HFF-Myc (cell line): ENCODE results near the gene ADAMTS13.

ENCODE experiments used
- DNase-seq: peaks from one replicate; pipeline ENCODE4 v3.0.0-alpha.2; 2011; ENCODE audit warnings: low read depth; ENCODE audit errors: extremely low read depth
- H3K4me3 ChIP-seq: replicated peaks from 2 replicates; pipeline ENCODE4 v1.5.1; 2011; ENCODE audit warnings: low read depth, mild to moderate bottlenecking, control low read depth, low read length
- CTCF ChIP-seq: IDR thresholded peaks from 2 replicates; pipeline ENCODE4 v1.5.1; 2012; ENCODE audit warnings: mild to moderate bottlenecking, low read depth, low read length, control low read depth; ENCODE audit errors: missing control alignments

ADAMTS13 gene

GRCh38 chr9:133499132-133499891, 77.1 kb downstream of the ADAMTS13 start:
- DNase-seq = no peak
- no peak overlapping the region for H3K4me3 ChIP-seq
- TF ChIP-seq CTCF = no peak

GRCh38 chr9:133499892-133500270, 77.7 kb downstream of the ADAMTS13 start:
- no peak overlapping the region for H3K4me3 ChIP-seq
- DNase-seq = no peak
- TF ChIP-seq CTCF = no peak

GRCh38 chr9:133502112-133502511, 79.9 kb downstream of the ADAMTS13 start:
- H3K4me3 ChIP-seq = no peak overlapping the region
- DNase-seq = no peak

GRCh38 chr9:133505186-133505830, 83.1 kb downstream of the ADAMTS13 start:
- no peak for DNase-seq
- no peak for TF ChIP-seq CTCF
- no peak overlapping the region for H3K4me3 ChIP-seq

More at GRCh38 chr9:133502112-133502511, 79.9 kb downstream of the ADAMTS13 start:
- no peak for TF ChIP-seq CTCF

GRCh38 chr9:133505901-133506652, 83.9 kb downstream of the ADAMTS13 start:
- DNase-seq = peak; percentile 20
- TF ChIP-seq CTCF = no peak
- no peak overlapping the region for H3K4me3 ChIP-seq

GRCh38 chr9:133506653-133507038, 84.5 kb downstream of the ADAMTS13 start:
- no peak for TF ChIP-seq CTCF
- DNase-seq = peak; percentile 37
- no peak overlapping the region for H3K4me3 ChIP-seq
